ENCODE data around the gene SH3BP1. TPM values are rescaled to one million over a fixed set of nuclear protein-coding genes. Genes with fewer than 3 reads are reported as not detected.

SH3BP1 gene
- total and polyA plus RNA-seq, 2 of the 13 experiments (the other 11 are each of a cell fraction or from before 2014, with no cell fraction given), result 8.4 to 18.5 TPM

DNA sequence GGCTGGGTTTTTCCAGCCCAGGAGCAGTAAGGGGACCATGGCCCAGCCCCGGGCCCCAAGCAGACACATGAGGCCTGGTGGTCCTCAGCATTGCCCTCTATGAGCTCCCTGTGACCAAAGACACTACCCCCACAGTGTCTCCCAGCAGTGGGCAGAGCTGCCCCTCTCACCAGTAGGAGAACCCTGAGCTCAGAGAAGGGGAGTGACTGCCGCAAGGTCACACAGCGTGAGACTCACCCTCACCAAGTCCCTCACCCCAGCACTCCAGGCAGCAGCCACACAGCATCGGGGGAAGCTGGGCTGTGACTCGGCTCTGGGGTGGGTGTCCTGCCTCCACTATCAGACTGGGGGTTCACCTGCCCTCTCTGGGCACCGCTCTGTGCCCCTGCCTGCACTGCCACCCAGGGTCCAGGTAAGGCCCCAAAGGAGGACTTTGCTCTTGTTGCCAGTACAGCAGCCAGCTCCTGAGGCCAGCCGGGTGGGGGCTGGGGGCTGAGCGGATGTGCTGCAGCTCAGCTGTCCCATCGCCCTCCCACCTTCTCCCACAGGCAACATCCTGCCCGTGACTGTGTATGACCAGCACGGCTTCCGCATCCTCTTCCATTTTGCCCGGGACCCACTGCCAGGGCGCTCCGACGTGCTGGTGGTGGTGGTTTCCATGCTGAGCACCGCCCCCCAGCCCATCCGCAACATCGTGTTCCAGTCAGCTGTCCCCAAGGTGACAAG, 7.9 kb upstream of the SH3BP1 start:
- POLR2A ChIA-PET, result interaction anchor here (0.7 to 15.8 kb wide), 6 partner anchors 12 to 73 kb away, joined by 3 to 242 read pairs (median 6); partner anchors contain the start of genes GGA1, NOL12 and PDXP
- in situ Hi-C loops (cut with HindIII; ENCODE audit: extremely low pct_ligation_motif_present, low pct_unique_long_range_greater_than_20kb), result no loop called here
- no peak for FAIRE-seq
- Histone ChIP-seq H4K20me1 (ENCODE audit: insufficient read depth, low read length) (no peaks in the 10 kb centered on the region), H3K79me2 (ENCODE audit: insufficient read depth, low read length) (no peaks in the 10 kb centered on the region), H2AFZ (ENCODE audit: low read length) (no peak overlapping the region), H3K27ac (ENCODE audit: extremely low read length, insufficient read depth, low read length) (peak overlapping the region; percentile 84), H3K9ac (ENCODE audit: insufficient read depth, low read depth, low read length) (peak overlapping the region; percentile 63), H3K4me3 (replicated peaks in 1 of 3; ENCODE audit: insufficient read depth in 1 of 3, low read depth in 2 of 3, low read length in 3 of 3) (peak overlapping the region in 1 of 3 experiments; percentile 69; a peak in 2 of 6 replicates), H3K4me1 (ENCODE audit: insufficient read depth, low read length) (peaks cover 62% of the 10 kb centered on the region), H3K4me2 (ENCODE audit: low read depth, low read length) (peak overlapping the region; percentile 94), H3K36me3 (replicated peaks in 1 of 2; ENCODE audit: control insufficient read depth in 1 of 2, insufficient read depth in 2 of 2, low read length in 2 of 2) (no peaks in the 10 kb centered on the region; a peak in 1 of 5 replicates), H3K27me3 (ENCODE audit: control insufficient read depth in 1 of 2, insufficient read depth in 2 of 2, low read length in 2 of 2) (no peaks in the 10 kb centered on the region), H3K9me3 (ENCODE audit: low read length) (no peaks in the 10 kb centered on the region)
- ATAC-seq, result peak; percentile 10
- WGBS (ENCODE audit: low lambda C conversion rate), result 42% methylated on average over 9 of the region's 19 CpGs
- peak; percentile 36 for DNase-seq (ENCODE audit: low spot score)
- no TSS peak for BruUV-seq (replicated peaks)
- CTCF ChIA-PET (ENCODE audit: low intra/inter-chr PET ratio, low total read pairs), result no interaction called here
- intact Hi-C loops (cut with micrococcal nuclease; ENCODE audit: unreplicated experiment), result no loop called here
- TF ChIP-seq ZNF205 (CRISPR knock-in tag; IDR thresholded peaks at IDR 0.05), result peak; percentile 61; the same call in 1 of the 2 replicates
- TF ChIP-seq, protein P1, sequence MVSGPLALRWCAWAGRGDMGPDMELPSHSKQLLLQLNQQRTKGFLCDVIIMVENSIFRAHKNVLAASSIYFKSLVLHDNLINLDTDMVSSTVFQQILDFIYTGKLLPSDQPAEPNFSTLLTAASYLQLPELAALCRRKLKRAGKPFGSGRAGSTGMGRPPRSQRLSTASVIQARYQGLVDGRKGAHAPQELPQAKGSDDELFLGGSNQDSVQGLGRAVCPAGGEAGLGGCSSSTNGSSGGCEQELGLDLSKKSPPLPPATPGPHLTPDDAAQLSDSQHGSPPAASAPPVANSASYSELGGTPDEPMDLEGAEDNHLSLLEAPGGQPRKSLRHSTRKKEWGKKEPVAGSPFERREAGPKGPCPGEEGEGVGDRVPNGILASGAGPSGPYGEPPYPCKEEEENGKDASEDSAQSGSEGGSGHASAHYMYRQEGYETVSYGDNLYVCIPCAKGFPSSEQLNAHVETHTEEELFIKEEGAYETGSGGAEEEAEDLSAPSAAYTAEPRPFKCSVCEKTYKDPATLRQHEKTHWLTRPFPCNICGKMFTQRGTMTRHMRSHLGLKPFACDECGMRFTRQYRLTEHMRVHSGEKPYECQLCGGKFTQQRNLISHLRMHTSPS (CRISPR knock-in tag; IDR thresholded peaks at IDR 0.05; ENCODE audit: low read depth), result peak; percentile 100
- TF ChIP-seq, protein P2, sequence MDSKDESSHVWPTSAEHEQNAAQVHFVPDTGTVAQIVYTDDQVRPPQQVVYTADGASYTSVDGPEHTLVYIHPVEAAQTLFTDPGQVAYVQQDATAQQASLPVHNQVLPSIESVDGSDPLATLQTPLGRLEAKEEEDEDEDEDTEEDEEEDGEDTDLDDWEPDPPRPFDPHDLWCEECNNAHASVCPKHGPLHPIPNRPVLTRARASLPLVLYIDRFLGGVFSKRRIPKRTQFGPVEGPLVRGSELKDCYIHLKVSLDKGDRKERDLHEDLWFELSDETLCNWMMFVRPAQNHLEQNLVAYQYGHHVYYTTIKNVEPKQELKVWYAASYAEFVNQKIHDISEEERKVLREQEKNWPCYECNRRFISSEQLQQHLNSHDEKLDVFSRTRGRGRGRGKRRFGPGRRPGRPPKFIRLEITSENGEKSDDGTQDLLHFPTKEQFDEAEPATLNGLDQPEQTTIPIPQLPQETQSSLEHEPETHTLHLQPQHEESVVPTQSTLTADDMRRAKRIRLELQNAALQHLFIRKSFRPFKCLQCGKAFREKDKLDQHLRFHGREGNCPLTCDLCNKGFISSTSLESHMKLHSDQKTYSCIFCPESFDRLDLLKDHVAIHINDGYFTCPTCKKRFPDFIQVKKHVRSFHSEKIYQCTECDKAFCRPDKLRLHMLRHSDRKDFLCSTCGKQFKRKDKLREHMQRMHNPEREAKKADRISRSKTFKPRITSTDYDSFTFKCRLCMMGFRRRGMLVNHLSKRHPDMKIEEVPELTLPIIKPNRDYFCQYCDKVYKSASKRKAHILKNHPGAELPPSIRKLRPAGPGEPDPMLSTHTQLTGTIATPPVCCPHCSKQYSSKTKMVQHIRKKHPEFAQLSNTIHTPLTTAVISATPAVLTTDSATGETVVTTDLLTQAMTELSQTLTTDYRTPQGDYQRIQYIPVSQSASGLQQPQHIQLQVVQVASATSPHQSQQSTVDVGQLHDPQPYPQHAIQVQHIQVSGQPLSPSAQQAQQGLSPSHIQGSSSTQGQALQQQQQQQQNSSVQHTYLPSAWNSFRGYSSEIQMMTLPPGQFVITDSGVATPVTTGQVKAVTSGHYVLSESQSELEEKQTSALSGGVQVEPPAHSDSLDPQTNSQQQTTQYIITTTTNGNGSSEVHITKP (CRISPR knock-in tag; IDR thresholded peaks at IDR 0.05; ENCODE audit: low read depth), result peak; percentile 47; the same call in 1 of the 2 replicates
- TF ChIP-seq, protein P3, sequence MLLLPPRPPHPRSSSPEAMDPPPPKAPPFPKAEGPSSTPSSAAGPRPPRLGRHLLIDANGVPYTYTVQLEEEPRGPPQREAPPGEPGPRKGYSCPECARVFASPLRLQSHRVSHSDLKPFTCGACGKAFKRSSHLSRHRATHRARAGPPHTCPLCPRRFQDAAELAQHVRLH (CRISPR knock-in tag; IDR thresholded peaks at IDR 0.05; ENCODE audit: borderline replicate concordance, low read depth), result peak; percentile 49; the same call in 1 of the 2 replicates
- no peak for TF ChIP-seq ARID2 (CRISPR knock-in tag; IDR thresholded peaks at IDR 0.05; ENCODE audit: borderline replicate concordance)
- peak; percentile 15; the same call in 1 of the 2 replicates for TF ChIP-seq ARNT2 (CRISPR knock-in tag; IDR thresholded peaks at IDR 0.05; ENCODE audit: low read depth)
- TF ChIP-seq FOXA3 (CRISPR knock-in tag; IDR thresholded peaks at IDR 0.05), result peak; percentile 44; the same call in 1 of the 2 replicates
- TF ChIP-seq ZBTB7B (CRISPR knock-in tag; IDR thresholded peaks at IDR 0.05), result peak; percentile 66; the same call in 1 of the 2 replicates
- TF ChIP-seq ZFP36 (IDR thresholded peaks at IDR 0.05; ENCODE audit: borderline replicate concordance, low read depth, low read length, partially characterized antibody), result peak; percentile 54
- TF ChIP-seq MZF1 (CRISPR knock-in tag; IDR thresholded peaks at IDR 0.05; ENCODE audit: borderline replicate concordance), result peak; percentile 69; the same call in 1 of the 2 replicates
- TF ChIP-seq, protein P4, sequence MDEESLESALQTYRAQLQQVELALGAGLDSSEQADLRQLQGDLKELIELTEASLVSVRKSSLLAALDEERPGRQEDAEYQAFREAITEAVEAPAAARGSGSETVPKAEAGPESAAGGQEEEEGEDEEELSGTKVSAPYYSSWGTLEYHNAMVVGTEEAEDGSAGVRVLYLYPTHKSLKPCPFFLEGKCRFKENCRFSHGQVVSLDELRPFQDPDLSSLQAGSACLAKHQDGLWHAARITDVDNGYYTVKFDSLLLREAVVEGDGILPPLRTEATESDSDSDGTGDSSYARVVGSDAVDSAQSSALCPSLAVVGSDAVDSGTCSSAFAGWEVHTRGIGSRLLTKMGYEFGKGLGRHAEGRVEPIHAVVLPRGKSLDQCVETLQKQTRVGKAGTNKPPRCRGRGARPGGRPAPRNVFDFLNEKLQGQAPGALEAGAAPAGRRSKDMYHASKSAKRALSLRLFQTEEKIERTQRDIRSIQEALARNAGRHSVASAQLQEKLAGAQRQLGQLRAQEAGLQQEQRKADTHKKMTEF (CRISPR knock-in tag; IDR thresholded peaks at IDR 0.05), result peak; percentile 50
- TF ChIP-seq ZSCAN29 (CRISPR knock-in tag; conservative IDR thresholded peaks at IDR 0.05), result peak; percentile 24; the same call in 1 of the 2 replicates
- TF ChIP-seq ZFX (CRISPR knock-in tag; IDR thresholded peaks at IDR 0.05; ENCODE audit: low read depth), result peak; percentile 69; the same call in 1 of the 2 replicates
- TF ChIP-seq GABPB1 (CRISPR knock-in tag; IDR thresholded peaks at IDR 0.05), result peak; percentile 85
- no peak for TF ChIP-seq THAP11 (CRISPR knock-in tag; IDR thresholded peaks at IDR 0.05)
- peak; percentile 58 for TF ChIP-seq KDM6A (CRISPR knock-in tag; IDR thresholded peaks at IDR 0.05; ENCODE audit: low read depth)
- TF ChIP-seq GATAD2A (CRISPR knock-in tag; IDR thresholded peaks at IDR 0.05), result peak; percentile 58; the same call in 1 of the 2 replicates

All from HepG2 (cell line).